Vagina (tissue), 2 donors: ENCODE data around the gene FKTN. TPM values are rescaled to one million over a fixed set of nuclear protein-coding genes. Genes with fewer than 3 reads are reported as not detected.
"Not testable (repeated sequence)": the region's sequence is repeated elsewhere in the genome, so short reads cannot be mapped to it uniquely, and the experiment has no call there.

ENCODE experiments used
- DNase-seq, 2 donors: peaks; one replicate each; pipeline ENCODE4 v3.0.0-alpha.2; 2017; ENCODE audit errors: extremely low spot score in 2 of 2
- H3K27ac ChIP-seq: fragments of 200-600 bp; sonication (generic); one replicate; pipeline ENCODE4 v1.5.1; 2019
- H3K27me3 ChIP-seq: fragments of 200-600 bp; sonication (generic); one replicate; pipeline ENCODE4 v1.5.1; 2019
- H3K36me3 ChIP-seq, 2 donors: fragments of 200-600 bp; sonication (generic); one replicate each; pipeline ENCODE4 v1.5.1; 2017 to 2019
- H3K4me1 ChIP-seq: fragments of 200-600 bp; sonication (generic); one replicate; pipeline ENCODE4 v1.5.1; 2019
- H3K4me3 ChIP-seq, 2 donors: fragments of 200-600 bp; sonication (generic); 1 replicate in 1 of 2; 2 replicates in 1 of 2; pipeline ENCODE4 v1.5.1; 2016 to 2019
- H3K9me3 ChIP-seq: fragments of 200-600 bp; sonication (generic); one replicate; pipeline ENCODE4 v1.5.1; 2019
- POLR2A ChIP-seq, 2 donors: fragments of 450-650 bp; IDR thresholded peaks; one replicate each; pipeline ENCODE4 v1.6.1; 2017; ENCODE audit warnings: antibody characterized with exemption in 2 of 2, mild to moderate bottlenecking in 2 of 2, moderate library complexity in 2 of 2
- POLR2AphosphoS5 ChIP-seq, 2 donors: sonication (generic); formaldehyde crosslinking; IDR thresholded peaks; one replicate each; pipeline ENCODE4 v1.9.0; 2017; ENCODE audit warnings: antibody characterized with exemption in 2 of 2, mild to moderate bottlenecking in 2 of 2, low read depth in 1 of 2; ENCODE audit not compliant: insufficient read depth in 1 of 2
- intact Hi-C: fragments of 100-400 bp; cut with DNase I; formaldehyde crosslinking; loops from one replicate; pipeline ENCODE4 v1.15.1; 2023
- total RNA-seq: library from RNA; depleted of rRNA; stranded (reverse); fragments of >200 nt; gene quantifications from one replicate; pipeline ENCODE4 v1.2.3, GENCODE V29; 2016
- TF ChIP-seq, protein P1 (sequence below), 3 experiments: fragments of 450-650 bp in 2 of 3; fragments of 200-600 bp in 1 of 3; sonication (generic) in 1 of 3; IDR thresholded peaks; one replicate each; pipeline ENCODE4 v1.5.1; 2017 to 2019; ENCODE audit warnings: antibody characterized with exemption in 3 of 3, mild to moderate bottlenecking in 2 of 3, moderate library complexity in 2 of 3

The FKTN gene
- total RNA-seq, 1 donor from 2014 or later: 5.9 TPM

DNA sequence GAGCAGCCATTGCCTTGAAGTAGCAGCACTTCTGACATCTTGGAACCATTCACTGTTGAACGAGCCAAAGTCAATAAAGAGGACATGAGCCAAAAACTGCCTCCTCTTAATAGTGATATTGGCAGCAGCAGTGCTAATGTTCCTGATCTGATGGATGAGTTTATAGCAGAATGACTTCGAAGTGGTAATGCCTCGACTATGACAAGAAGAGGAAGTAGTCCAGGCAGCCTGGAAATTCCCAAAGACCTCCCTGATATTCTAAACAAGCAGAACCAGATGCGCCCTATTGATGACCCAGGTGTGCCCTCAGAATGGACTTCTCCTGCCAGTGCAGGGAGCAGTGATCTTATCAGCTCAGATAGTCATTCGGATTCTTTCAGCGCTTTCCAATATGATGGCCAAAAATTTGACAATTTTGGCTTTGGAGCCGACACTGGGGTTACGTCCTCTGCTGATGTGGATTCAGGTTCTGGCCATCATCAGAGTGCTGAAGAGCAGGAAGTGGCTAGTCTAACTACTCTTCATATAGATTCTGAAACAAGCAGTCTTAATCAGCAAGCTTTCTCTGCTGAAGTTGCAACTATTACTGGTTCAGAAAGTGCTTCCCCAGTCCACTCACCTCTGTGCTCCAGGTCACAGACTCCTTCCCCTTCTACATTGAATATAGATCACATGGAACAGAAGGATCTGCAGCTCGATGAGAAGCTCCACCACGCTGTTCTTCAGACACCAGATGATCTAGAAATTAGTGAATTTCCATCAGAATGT, 35.1 kb upstream of the FKTN start:
- H3K4me3 ChIP-seq, H3K9me3 ChIP-seq, H3K4me1 ChIP-seq, H3K36me3 ChIP-seq, H3K27ac ChIP-seq, intact Hi-C loops, DNase-seq, H3K27me3 ChIP-seq: not testable (repeated sequence)

DNA sequence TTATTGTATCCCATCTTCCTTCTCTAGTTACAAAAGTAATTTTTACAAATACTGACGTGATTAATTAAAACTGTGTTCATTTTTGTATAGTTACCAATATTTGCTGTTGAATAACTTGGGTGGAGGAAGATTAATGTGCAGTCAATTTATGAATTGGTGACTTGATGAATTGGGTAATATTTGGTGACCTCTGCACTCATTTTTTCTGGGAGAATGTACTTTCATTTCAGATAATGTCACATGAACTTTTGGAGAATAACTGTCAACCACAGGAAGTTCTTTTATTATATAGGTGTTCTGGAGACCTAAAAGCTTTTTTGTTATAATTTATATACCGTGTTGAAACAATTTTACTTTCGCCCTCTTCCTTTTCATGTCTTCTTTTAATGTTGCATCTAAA, 26.4 kb upstream of the FKTN start:
- H3K4me3 ChIP-seq: no peak overlapping the region
- DNase-seq: no peak
- H3K4me1 ChIP-seq: no peaks in the 10 kb centered on the region
- no peaks in the 10 kb centered on the region for H3K27me3 ChIP-seq
- no peak for TF ChIP-seq POLR2AphosphoS5 (IDR thresholded peaks at IDR 0.05; ENCODE audit: insufficient read depth in 1 of 2, low read depth in 1 of 2)
- TF ChIP-seq, protein P1, sequence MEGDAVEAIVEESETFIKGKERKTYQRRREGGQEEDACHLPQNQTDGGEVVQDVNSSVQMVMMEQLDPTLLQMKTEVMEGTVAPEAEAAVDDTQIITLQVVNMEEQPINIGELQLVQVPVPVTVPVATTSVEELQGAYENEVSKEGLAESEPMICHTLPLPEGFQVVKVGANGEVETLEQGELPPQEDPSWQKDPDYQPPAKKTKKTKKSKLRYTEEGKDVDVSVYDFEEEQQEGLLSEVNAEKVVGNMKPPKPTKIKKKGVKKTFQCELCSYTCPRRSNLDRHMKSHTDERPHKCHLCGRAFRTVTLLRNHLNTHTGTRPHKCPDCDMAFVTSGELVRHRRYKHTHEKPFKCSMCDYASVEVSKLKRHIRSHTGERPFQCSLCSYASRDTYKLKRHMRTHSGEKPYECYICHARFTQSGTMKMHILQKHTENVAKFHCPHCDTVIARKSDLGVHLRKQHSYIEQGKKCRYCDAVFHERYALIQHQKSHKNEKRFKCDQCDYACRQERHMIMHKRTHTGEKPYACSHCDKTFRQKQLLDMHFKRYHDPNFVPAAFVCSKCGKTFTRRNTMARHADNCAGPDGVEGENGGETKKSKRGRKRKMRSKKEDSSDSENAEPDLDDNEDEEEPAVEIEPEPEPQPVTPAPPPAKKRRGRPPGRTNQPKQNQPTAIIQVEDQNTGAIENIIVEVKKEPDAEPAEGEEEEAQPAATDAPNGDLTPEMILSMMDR (IDR thresholded peaks at IDR 0.05): no peak
- no peak for TF ChIP-seq POLR2A (IDR thresholded peaks at IDR 0.05)
- H3K36me3 ChIP-seq: no peaks in the 10 kb centered on the region
- no peak overlapping the region for H3K27ac ChIP-seq
- intact Hi-C loops: no loop called here
- no peaks in the 10 kb centered on the region for H3K9me3 ChIP-seq

DNA sequence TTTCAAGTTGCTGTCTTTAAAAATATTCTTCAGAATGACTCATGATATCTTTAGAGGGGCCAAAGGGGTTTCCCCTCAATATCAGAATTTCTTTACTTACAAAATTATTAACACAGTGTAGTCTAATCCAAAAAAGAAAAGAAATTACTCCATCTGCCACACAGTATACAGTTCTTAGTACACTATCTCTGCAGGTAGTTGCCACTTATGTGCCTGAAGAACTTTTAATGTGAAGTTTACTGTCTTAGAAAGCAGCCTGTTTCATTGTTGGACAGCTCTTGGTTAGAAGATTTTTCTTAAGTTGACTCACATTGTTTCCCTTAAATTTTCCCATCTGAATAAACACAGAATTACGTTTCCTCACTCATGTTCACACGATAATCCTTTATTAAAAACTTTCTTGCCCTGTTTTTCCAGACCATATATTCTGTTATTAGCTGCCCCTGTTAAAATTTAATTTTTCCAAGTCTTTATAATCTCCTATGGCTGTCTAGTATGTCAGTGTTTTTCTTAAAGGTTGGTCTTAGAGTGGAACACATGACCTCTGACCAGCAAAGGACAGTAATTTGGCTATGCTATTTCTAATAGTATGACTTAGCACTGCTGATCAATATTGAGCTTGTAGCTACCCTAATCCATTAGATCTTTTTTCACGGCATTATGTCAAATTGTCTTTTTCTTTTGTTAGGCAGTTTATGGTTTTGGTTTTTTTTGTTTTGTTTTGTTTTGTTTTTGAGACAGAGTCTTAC, 21.8 kb upstream of the FKTN start:
- H3K27ac ChIP-seq: no peak overlapping the region
- H3K4me3 ChIP-seq: no peak overlapping the region
- H3K36me3 ChIP-seq: no peaks in the 10 kb centered on the region
- DNase-seq: no peak
- no peaks in the 10 kb centered on the region for H3K4me1 ChIP-seq
- TF ChIP-seq POLR2A (IDR thresholded peaks at IDR 0.05) (no peak), POLR2AphosphoS5 (IDR thresholded peaks at IDR 0.05; ENCODE audit: insufficient read depth in 1 of 2, low read depth in 1 of 2) (no peak)
- TF ChIP-seq, protein P1 (IDR thresholded peaks at IDR 0.05): no peak
- intact Hi-C loops: no loop called here
- H3K9me3 ChIP-seq: no peaks in the 10 kb centered on the region
- no peaks in the 10 kb centered on the region for H3K27me3 ChIP-seq

DNA sequence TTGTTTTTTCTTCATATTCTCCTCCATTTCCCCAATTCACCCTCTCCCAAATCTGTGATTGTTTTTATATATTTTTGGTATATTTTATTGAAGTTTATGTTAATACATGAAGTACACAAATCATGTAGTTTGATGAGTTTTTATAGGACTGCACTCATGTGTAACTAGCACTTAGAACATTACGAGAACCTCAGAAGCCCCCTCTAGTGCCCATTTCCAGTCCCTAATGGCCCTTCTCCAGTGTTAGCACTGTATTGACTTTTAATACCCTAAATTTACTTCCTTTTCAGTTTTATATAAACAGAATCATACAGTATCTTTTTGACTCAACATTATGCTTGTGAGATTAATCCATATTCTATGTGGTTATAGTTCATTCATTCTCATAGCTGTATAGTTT, 18.5 kb upstream of the FKTN start:
- H3K4me3 ChIP-seq: no peak overlapping the region

DNA sequence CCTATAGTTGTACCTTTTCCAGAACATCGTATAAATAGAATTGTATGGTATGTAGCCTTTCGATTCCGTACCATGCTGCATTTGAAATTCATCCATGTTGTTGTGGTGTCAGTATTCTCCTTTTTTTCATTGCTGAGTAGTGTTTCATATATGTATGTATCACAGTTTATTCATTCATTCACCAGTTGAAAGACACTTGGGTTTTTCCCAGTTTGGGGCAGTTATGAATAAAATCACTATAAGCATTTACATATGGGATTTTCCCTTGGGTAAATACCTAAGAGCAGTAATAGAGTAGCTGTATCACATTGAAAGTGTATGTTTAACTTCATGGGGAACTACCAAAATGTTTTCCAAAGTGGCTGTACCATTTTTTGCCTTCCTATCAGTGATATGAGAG, 16.1 kb upstream of the FKTN start:
- no peaks in the 10 kb centered on the region for H3K27me3 ChIP-seq
- H3K4me3 ChIP-seq: no peak overlapping the region
- H3K9me3 ChIP-seq: no peaks in the 10 kb centered on the region
- intact Hi-C loops: no loop called here
- H3K27ac ChIP-seq: no peak overlapping the region
- H3K4me1 ChIP-seq: no peaks in the 10 kb centered on the region
- TF ChIP-seq POLR2A (IDR thresholded peaks at IDR 0.05): no peak
- TF ChIP-seq POLR2AphosphoS5 (IDR thresholded peaks at IDR 0.05; ENCODE audit: insufficient read depth in 1 of 2, low read depth in 1 of 2): no peak
- TF ChIP-seq, protein P1 (IDR thresholded peaks at IDR 0.05): no peak
- no peak for DNase-seq
- no peaks in the 10 kb centered on the region for H3K36me3 ChIP-seq

More for the DNA sequence above, 18.5 kb upstream of the FKTN start:
- TF ChIP-seq POLR2A (IDR thresholded peaks at IDR 0.05) (no peak), POLR2AphosphoS5 (IDR thresholded peaks at IDR 0.05; ENCODE audit: insufficient read depth in 1 of 2, low read depth in 1 of 2) (no peak)
- no peaks in the 10 kb centered on the region for H3K4me1 ChIP-seq
- no peak overlapping the region for H3K27ac ChIP-seq
- intact Hi-C loops: no loop called here
- DNase-seq: no peak
- H3K9me3 ChIP-seq: no peaks in the 10 kb centered on the region
- H3K36me3 ChIP-seq: no peaks in the 10 kb centered on the region
- H3K27me3 ChIP-seq: no peaks in the 10 kb centered on the region

DNA sequence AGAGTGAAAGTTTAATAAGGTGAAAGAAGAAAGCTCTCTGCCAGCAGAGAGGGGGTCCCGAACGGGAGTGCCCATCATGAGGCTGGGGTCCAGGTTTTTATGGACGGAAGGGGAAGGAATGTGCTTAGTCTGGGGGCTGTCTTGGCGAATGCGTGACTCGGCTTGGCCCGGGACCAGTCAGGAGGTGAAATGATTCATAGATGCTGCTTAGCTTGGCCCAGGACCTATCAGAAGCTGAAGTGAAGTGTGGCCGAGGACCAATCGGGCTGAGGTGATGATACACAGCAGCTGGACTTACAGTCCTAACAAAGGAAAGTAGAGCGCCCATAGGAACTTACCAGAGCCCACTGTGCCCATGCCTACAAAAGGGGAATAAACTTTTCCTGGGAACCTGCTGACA, 3.9 kb upstream of the FKTN start:
- no peaks in the 10 kb centered on the region for H3K36me3 ChIP-seq
- H3K4me3 ChIP-seq: no peak overlapping the region
- peaks cover 7% of the 10 kb centered on the region for H3K4me1 ChIP-seq
- no peaks in the 10 kb centered on the region for H3K9me3 ChIP-seq
- no peak for DNase-seq
- TF ChIP-seq POLR2A (IDR thresholded peaks at IDR 0.05) (no peak), POLR2AphosphoS5 (IDR thresholded peaks at IDR 0.05; ENCODE audit: insufficient read depth in 1 of 2, low read depth in 1 of 2) (no peak)
- TF ChIP-seq, protein P1 (IDR thresholded peaks at IDR 0.05): no peak
- H3K27ac ChIP-seq: no peak overlapping the region
- intact Hi-C loops: no loop called here
- no peaks in the 10 kb centered on the region for H3K27me3 ChIP-seq
